B cell (primary cell): ENCODE measurements around the gene BAIAP2L1. TPM values are rescaled to one million over a fixed set of nuclear protein-coding genes. Genes with fewer than 3 reads are reported as not detected.

ENCODE experiments used
- ATAC-seq: fragments of 200-7000 bp; cut with Tn5 transposase; one replicate; pipeline ENCODE4 v1.10.0; 2021; ENCODE audit warnings: low read depth, mild to moderate bottlenecking, moderate number of reproducible peaks, moderate library complexity
- CTCF ChIA-PET: fragments of 350-600 bp; sonication (Branson Sonifier 250); formaldehyde crosslinking; loops from one replicate; lab custom pipeline; 2021; ENCODE audit warnings: antibody characterized with exemption, inconsistent platforms; lab: Charles Lee
- POLR2A ChIA-PET: fragments of 350-600 bp; sonication (Branson Sonifier 250); formaldehyde crosslinking; loops from one replicate; lab custom pipeline; 2021; ENCODE audit warnings: antibody characterized with exemption; lab: Charles Lee
- DNase-seq: peaks from one replicate; pipeline ENCODE4 v3.0.0; 2013
- H2AFZ ChIP-seq: 2 replicates; pipeline ENCODE4 v1.6.1; 2012; ENCODE audit warnings: mild to moderate bottlenecking, low read depth, low read length; ENCODE audit not compliant: insufficient read depth, poor library complexity, severe bottlenecking
- H3K27ac ChIP-seq, 2 donors: 1 replicate in 1 of 2; 2 replicates in 1 of 2; pipeline ENCODE4 v1.5.1; 2012 to 2013; ENCODE audit warnings: low read length in 2 of 2, mild to moderate bottlenecking in 2 of 2, moderate library complexity in 1 of 2
- H3K27me3 ChIP-seq, 4 experiments: fragments of 200-600 bp in 1 of 4; sonication (generic) in 1 of 4; replicated peaks in 1 of 4; 1 replicate in 2 of 4; 2 replicates in 2 of 4; pipeline versions ENCODE4 v1.6.1 to v1.7.0; 2013 to 2016; ENCODE audit warnings: low read length in 3 of 4, mild to moderate bottlenecking in 2 of 4, mixed read lengths in 1 of 4, moderate library complexity in 1 of 4; ENCODE audit not compliant: insufficient read depth in 4 of 4, control insufficient read depth in 3 of 4; ENCODE audit errors: control extremely low read depth in 1 of 4
- H3K36me3 ChIP-seq, 2 experiments: replicated peaks in 1 of 2; 1 replicate in 1 of 2; 2 replicates in 1 of 2; pipeline versions ENCODE4 v1.6.1 to v1.7.1; 2013; ENCODE audit warnings: low read length in 1 of 2; ENCODE audit not compliant: insufficient read depth in 2 of 2, control insufficient read depth in 1 of 2; ENCODE audit errors: control extremely low read depth in 1 of 2, extremely low read depth in 1 of 2
- H3K4me1 ChIP-seq, 2 donors: fragments of 200-600 bp in 1 of 2; sonication (generic) in 1 of 2; 1 replicate in 1 of 2; 2 replicates in 1 of 2; pipeline versions ENCODE4 v1.5.1 to v1.6.1; 2013 to 2017; ENCODE audit warnings: low read length in 2 of 2; ENCODE audit not compliant: control insufficient read depth in 2 of 2, insufficient read depth in 2 of 2
- H3K4me2 ChIP-seq: replicated peaks from 2 replicates; pipeline ENCODE3; 2012; ENCODE audit warnings: mild to moderate bottlenecking, low read depth, low read length; ENCODE audit not compliant: poor library complexity, severe bottlenecking
- H3K4me3 ChIP-seq, 5 experiments: fragments of 200-600 bp in 1 of 5; sonication (generic) in 1 of 5; 1 replicate in 3 of 5; 2 replicates in 2 of 5; pipeline versions ENCODE4 v1.5.1 to v1.7.0; 2011 to 2016; ENCODE audit warnings: low read length in 4 of 5, mild to moderate bottlenecking in 4 of 5, low read depth in 2 of 5, control low read depth in 1 of 5, moderate library complexity in 1 of 5; ENCODE audit not compliant: insufficient read depth in 1 of 5; ENCODE audit errors: control extremely low read depth in 1 of 5, extremely low read depth in 1 of 5
- H3K79me2 ChIP-seq: fragments of 200-600 bp; sonication (generic); one replicate; pipeline ENCODE4 v1.6.0; 2016; ENCODE audit warnings: low read length; ENCODE audit not compliant: control insufficient read depth, insufficient read depth
- H3K9ac ChIP-seq: fragments of 200-600 bp; sonication (generic); 2 replicates; pipeline ENCODE4 v1.6.1; 2017; ENCODE audit warnings: mild to moderate bottlenecking, low read length, moderate library complexity
- H3K9me3 ChIP-seq, 3 donors: one replicate each; pipeline versions ENCODE4 v1.6.1 to v1.7.1; 2013; ENCODE audit warnings: low read length in 2 of 3; ENCODE audit not compliant: control insufficient read depth in 2 of 3, insufficient read depth in 1 of 3; ENCODE audit errors: control extremely low read depth in 1 of 3
- H4K20me1 ChIP-seq: 2 replicates; pipeline ENCODE4 v1.6.0; 2012; ENCODE audit warnings: mild to moderate bottlenecking, low read length; ENCODE audit not compliant: insufficient read depth, control insufficient read depth, poor library complexity, severe bottlenecking
- H3K27ac Mint-ChIP-seq: one replicate; pipeline ENCODE4 v1.8.0; 2021; ENCODE audit warnings: mixed read lengths
- H3K27me3 Mint-ChIP-seq: one replicate; pipeline ENCODE4 v1.8.0; 2021; ENCODE audit warnings: mixed read lengths
- H3K4me1 Mint-ChIP-seq: one replicate; pipeline ENCODE4 v1.8.0; 2021; ENCODE audit warnings: mixed read lengths
- H3K4me3 Mint-ChIP-seq: one replicate; pipeline ENCODE4 v1.8.0; 2021; ENCODE audit warnings: mixed read lengths
- H3K9me3 Mint-ChIP-seq: one replicate; pipeline ENCODE4 v1.8.0; 2022; ENCODE audit warnings: mixed read lengths; ENCODE audit not compliant: insufficient read depth
- CTCF ChIP-seq: fragments of 200-600 bp; IDR thresholded peaks from one replicate; pipeline ENCODE4 v1.8.0; 2022; ENCODE audit warnings: antibody characterized with exemption, mild to moderate bottlenecking
- EZH2 ChIP-seq: IDR thresholded peaks from 2 replicates; pipeline ENCODE4 v1.6.1; 2012; ENCODE audit warnings: borderline replicate concordance, low read depth, mild to moderate bottlenecking, moderate library complexity, low read length; ENCODE audit not compliant: insufficient read depth, poor library complexity, severe bottlenecking
- WGBS: methylation state at CpG from one replicate; pipeline ENCODE4 v1.1.5; 2013; ENCODE audit warnings: missing lambda C conversion rate; ENCODE audit not compliant: insufficient coverage; 5-methylcytosine and 5-hydroxymethylcytosine counted together
- intact Hi-C: fragments of 100-400 bp; cut with micrococcal nuclease; formaldehyde crosslinking; loops from one replicate; pipeline ENCODE4 v1.10.0; 2022
- polyA plus RNA-seq: library from polyadenylated mRNA; depleted of rRNA; stranded (reverse); fragments of >200 nt; gene quantifications from 2 replicates; pipeline ENCODE4 v1.2.3, GENCODE V29; 2012
- total RNA-seq, 2 donors: library from RNA; stranded (reverse); fragments of 120-200 nt in 1 of 2; gene quantifications; 1 replicate in 1 of 2; 2 replicates in 1 of 2; pipeline versions ENCODE4 v1.2.3 to v1.2.4, GENCODE V29; 2013 to 2022

The BAIAP2L1 gene
- total and polyA plus RNA-seq, 2 donors (not counting 1 experiment from before 2014, with no cell fraction given): 1.5 to 3.7 TPM

GRCh38 chr7:98324782-98325181 is 76.1 kb downstream of the BAIAP2L1 start:
- Histone ChIP-seq H3K4me1 (no peaks in the 10 kb centered on the region), H3K79me2 (no peaks in the 10 kb centered on the region), H3K4me2 (no peak overlapping the region), H3K9me3 (peaks cover 0 to 4% (median 0%) of the 10 kb centered on the region in 3 donors), H3K27ac (no peak overlapping the region), H3K9ac (no peak overlapping the region), H3K36me3 (no peaks in the 10 kb centered on the region), H2AFZ (no peak overlapping the region), H4K20me1 (no peaks in the 10 kb centered on the region), H3K27me3 (peaks cover 0 to 17% (median 7%) of the 10 kb centered on the region in 4 experiments), H3K4me3 (no peak overlapping the region)
- Mint-ChIP-seq H3K27me3 (peaks cover 25% of the 10 kb centered on the region), H3K9me3 (no peaks in the 10 kb centered on the region), H3K4me3 (no peak overlapping the region), H3K4me1 (peaks cover 3% of the 10 kb centered on the region), H3K27ac (no peak overlapping the region)
- 90% methylated on average over 3 of the region's 6 CpGs for WGBS
- CTCF ChIA-PET: no interaction called here
- POLR2A ChIA-PET: no interaction called here
- DNase-seq (no peak), ATAC-seq (no peak)
- intact Hi-C loops: no loop called here
- TF ChIP-seq CTCF (no peak), EZH2 (no peak)

GRCh38 chr7:98323597-98324322 is 77.1 kb downstream of the BAIAP2L1 start:
- Histone ChIP-seq H2AFZ (no peak overlapping the region), H3K4me2 (no peak overlapping the region), H4K20me1 (no peaks in the 10 kb centered on the region), H3K27me3 (peaks cover 0 to 14% (median 7%) of the 10 kb centered on the region in 4 experiments), H3K4me3 (no peak overlapping the region), H3K9me3 (peaks cover 0 to 4% (median 0%) of the 10 kb centered on the region in 3 donors), H3K36me3 (no peaks in the 10 kb centered on the region), H3K4me1 (no peaks in the 10 kb centered on the region), H3K27ac (no peak overlapping the region), H3K9ac (no peak overlapping the region), H3K79me2 (no peaks in the 10 kb centered on the region)
- intact Hi-C loops: no loop called here
- Mint-ChIP-seq H3K4me3 (no peak overlapping the region), H3K9me3 (no peaks in the 10 kb centered on the region), H3K27ac (no peak overlapping the region), H3K4me1 (no peaks in the 10 kb centered on the region), H3K27me3 (peaks cover 29% of the 10 kb centered on the region)
- DNase-seq: no peak
- TF ChIP-seq EZH2: no peak
- TF ChIP-seq CTCF: no peak
- ChIA-PET CTCF (no interaction called here), POLR2A (no interaction called here)
- 70% methylated on average over 13 of the region's 28 CpGs for WGBS
- no peak for ATAC-seq
